H1 (cell line): ENCODE measurements around the gene CLEC16A.

Experiments
- CHD1 ChIP-seq: IDR thresholded peaks from 2 replicates; pipeline ENCODE4 v1.6.1; 2012; ENCODE audit warnings: low read depth, low read length, improper control_type of control experiment
- KDM1A ChIP-seq: fragments of 200-600, 300-600 bp; sonication (generic); IDR thresholded peaks from 2 replicates; pipeline ENCODE4 v1.7.1; 2016; ENCODE audit warnings: mild to moderate bottlenecking, low read length, borderline replicate concordance
- KDM5A ChIP-seq: fragments of 200-600 bp; IDR thresholded peaks from 2 replicates; pipeline ENCODE4 v1.7.1; 2012; ENCODE audit warnings: mild to moderate bottlenecking, low read length, inconsistent platforms, mixed read lengths
- POLR2AphosphoS5 ChIP-seq: IDR thresholded peaks from 2 replicates; pipeline ENCODE4 v1.6.1; 2011; ENCODE audit warnings: low read depth, low read length
- RNF2 ChIP-seq: fragments of 200-900, 300-1000 bp; sonication (generic); IDR thresholded peaks from 2 replicates; pipeline ENCODE4 v1.7.1; 2016; ENCODE audit warnings: borderline replicate concordance, low read depth, mild to moderate bottlenecking, antibody characterized with exemption, low read length; ENCODE audit not compliant: poor library complexity, severe bottlenecking; ENCODE audit errors: missing control alignments
- TF ChIP-seq, protein P1 (sequence below), 3 experiments: IDR thresholded peaks; 1 replicate in 2 of 3; 2 replicates in 1 of 3; pipeline versions ENCODE4 v1.5.1 to v1.6.1; 2011; ENCODE audit warnings: low read length in 3 of 3, mild to moderate bottlenecking in 3 of 3, inconsistent platforms in 2 of 3, low read depth in 1 of 3, moderate library complexity in 1 of 3; ENCODE audit not compliant: insufficient read depth in 1 of 3; ENCODE audit errors: control extremely low read depth in 1 of 3
- TF ChIP-seq, protein P2 (sequence below): IDR thresholded peaks from 2 replicates; pipeline ENCODE4 v1.6.1; 2012; ENCODE audit warnings: inconsistent platforms

DNA sequence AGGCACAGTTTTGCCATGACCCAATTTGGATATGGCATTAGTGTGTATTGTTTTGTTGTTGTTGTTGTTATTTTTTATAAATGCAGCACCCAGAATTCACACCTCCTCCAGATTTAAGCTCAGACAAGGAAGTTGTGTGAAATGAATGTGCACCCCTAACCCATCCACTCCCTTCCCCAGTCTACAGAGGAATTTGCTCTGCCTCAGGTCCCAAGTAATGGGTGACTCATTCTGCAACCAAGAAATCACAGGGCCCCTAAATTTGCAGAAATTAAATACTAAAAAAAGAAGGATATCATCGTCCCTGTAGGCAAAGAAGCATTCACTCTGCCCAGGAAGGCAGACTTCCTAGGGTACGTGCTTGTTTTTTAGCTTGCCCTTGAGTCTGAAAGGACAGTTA is 62.3 kb downstream of the CLEC16A start:
- TF ChIP-seq, protein P1, sequence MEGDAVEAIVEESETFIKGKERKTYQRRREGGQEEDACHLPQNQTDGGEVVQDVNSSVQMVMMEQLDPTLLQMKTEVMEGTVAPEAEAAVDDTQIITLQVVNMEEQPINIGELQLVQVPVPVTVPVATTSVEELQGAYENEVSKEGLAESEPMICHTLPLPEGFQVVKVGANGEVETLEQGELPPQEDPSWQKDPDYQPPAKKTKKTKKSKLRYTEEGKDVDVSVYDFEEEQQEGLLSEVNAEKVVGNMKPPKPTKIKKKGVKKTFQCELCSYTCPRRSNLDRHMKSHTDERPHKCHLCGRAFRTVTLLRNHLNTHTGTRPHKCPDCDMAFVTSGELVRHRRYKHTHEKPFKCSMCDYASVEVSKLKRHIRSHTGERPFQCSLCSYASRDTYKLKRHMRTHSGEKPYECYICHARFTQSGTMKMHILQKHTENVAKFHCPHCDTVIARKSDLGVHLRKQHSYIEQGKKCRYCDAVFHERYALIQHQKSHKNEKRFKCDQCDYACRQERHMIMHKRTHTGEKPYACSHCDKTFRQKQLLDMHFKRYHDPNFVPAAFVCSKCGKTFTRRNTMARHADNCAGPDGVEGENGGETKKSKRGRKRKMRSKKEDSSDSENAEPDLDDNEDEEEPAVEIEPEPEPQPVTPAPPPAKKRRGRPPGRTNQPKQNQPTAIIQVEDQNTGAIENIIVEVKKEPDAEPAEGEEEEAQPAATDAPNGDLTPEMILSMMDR (IDR thresholded peaks at IDR 0.05; ENCODE audit: control extremely low read depth in 1 of 3, insufficient read depth in 1 of 3, low read depth in 1 of 3, low read length in 3 of 3) = no peak
- TF ChIP-seq KDM1A = no peak
- TF ChIP-seq RNF2 = no peak
- TF ChIP-seq, protein P2, sequence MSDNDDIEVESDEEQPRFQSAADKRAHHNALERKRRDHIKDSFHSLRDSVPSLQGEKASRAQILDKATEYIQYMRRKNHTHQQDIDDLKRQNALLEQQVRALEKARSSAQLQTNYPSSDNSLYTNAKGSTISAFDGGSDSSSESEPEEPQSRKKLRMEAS = no peak
- TF ChIP-seq KDM5A = no peak
- TF ChIP-seq CHD1 = no peak
- no peak for TF ChIP-seq POLR2AphosphoS5
